ENCODE measurements around the gene ATP8A1.
A peak's percentile ranks its signal among the peaks of the same experiment; 100 is the strongest.
"Not testable (repeated sequence)": the region's sequence is repeated elsewhere in the genome, so short reads cannot be mapped to it uniquely, and the experiment has no call there.

Gene ATP8A1

DNA sequence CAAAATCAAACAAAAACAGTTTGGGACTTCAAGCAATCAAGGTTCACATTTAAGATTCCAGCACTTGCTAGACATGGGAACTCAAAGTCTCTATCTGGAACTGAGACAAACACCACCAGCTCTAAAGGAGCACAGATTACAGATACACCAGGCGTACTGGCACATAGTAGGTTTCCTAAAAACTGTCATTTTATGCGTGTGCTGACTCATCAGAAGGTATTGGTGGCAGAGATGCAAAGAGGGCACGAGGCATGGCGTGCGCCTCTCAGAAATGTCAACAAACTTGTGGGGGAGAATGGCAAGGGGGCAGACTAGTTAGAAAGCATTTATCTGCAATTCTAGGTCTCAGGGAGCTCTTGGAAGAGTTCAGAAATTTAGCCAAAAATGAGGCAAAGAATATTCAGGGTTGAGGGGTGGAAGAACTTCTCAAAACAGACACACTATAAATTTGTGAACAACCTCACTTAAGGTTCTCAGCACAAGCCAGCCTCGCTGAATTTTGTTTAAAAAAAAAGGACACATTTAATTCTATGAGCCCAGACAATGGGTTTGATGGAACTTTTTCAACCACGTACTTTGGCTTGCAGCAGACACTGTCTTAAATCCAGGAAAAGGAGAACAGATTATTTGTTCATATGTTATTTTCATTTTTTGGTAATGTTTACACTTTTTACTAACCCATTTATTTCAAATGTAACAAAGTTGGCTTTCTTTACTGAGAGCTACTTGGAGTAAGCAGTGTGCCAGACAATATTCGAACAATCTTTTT lies 159.6 kb downstream of the ATP8A1 start:
- no peak for DNase-seq

DNA sequence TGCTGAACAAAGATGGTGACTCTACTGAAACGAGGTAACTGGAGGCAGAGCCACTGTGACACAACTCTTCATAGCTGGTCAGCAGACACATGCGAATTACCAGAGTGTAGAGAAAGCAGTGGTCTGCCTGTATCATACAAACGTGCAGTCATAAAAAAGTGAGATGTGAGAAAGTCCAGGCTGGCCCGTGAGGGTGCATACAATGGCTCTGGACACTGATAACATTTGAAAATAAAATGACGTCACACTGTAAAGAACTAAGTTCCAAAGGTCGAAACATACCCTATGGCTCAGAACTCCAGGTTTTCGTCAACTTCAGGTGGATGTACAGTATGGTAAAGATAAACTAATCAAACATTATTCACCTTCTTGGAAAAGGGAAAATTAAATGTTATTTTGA lies 163.9 kb downstream of the ATP8A1 start:
- DNase-seq: no peak

DNA sequence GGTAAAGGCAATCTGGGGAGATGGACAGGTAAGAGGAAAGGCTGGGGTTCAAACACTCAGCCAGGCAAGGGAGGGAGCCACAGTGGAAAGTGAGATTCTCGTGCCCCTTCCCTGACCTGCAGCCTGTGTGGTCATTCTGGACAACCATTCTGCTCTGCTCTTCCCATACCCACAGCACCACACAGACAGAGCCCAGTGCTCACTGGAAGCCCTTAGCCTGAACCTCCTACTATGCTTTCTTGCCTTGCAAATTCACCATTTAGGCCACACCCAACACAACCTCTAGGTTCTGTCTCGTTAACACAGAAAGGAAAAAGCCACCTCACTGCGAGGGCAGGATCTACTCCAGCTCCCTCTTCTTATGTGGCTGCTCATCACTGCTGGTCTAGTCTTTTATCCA lies 166.9 kb downstream of the ATP8A1 start:
- DNase-seq: no peak

DNA sequence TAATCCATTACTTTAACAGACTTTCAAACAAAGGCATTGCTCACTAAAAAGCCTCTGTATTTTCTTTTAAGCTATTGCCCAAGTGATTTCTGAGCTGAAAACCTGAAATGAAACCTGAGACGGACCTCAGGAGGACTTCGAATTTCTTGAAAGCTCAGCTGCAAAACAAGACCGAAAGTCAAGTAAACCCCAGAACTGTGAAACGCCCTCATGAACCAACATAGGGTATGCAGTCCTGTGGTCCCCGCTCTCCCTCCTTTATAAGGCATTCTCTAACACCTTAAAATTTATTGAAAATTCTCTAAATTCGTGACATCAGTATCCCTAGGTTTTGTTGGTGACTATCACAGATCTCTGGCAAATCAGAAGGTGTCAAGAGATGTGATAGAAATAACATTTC lies 167.8 kb downstream of the ATP8A1 start:
- no peak for DNase-seq

DNA sequence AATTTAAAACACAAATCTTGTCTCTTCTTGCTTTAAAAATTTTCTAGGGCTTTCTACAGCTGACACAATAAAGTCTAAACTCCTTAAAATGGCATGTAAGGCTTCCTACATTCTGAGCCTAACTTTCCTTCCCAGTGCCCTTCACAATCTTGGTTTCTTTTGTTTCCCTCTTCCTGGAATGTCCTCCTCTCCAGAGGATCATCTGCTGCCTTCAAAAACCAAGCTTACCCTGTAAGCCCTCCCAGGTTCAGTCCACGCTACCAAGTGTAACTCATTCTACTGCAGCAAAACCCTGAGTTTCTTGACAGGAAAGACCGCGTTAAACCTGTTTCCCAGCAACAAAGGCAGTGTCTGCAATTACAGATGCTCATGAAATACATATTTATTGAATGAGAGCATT lies 168.4 kb downstream of the ATP8A1 start:
- DNase-seq: no peak

DNA sequence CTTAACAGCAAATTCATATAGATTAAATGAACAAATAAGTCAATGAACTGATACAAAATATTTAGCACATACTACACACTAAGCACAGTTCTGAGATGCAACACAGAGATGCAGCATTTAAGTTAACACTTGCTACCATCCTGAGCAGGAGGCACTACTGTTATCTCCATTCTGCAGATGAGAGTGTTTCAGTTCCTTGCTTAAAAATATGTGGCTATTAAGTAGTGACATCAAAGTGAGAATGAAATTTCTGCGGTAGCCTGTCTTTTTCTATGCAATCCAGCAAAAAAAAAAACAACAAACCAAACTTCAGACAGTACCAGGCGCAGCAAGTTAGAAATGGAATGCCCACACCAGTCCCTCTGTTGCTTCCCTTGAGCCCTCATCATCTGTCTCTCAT lies 168.8 kb downstream of the ATP8A1 start:
- DNase-seq: no peak

DNA sequence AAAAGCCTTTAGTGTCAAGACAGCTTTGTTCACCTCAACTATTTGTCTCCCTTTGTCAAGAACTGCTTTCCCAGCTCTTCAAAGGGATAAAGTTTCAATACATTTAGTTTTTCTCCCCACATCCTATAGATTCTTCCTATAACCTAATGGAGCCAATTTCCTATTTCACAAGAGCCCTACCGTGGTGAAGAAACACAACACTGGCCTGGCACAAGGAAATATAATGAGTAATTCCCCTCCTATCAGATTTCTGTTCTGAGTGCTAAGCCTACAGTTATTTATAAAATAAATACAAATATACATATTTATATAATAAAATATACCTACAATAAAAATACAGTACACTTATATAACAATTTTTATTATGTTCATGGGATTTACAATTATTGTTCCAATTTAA lies 169.7 kb downstream of the ATP8A1 start:
- DNase-seq: no peak

DNA sequence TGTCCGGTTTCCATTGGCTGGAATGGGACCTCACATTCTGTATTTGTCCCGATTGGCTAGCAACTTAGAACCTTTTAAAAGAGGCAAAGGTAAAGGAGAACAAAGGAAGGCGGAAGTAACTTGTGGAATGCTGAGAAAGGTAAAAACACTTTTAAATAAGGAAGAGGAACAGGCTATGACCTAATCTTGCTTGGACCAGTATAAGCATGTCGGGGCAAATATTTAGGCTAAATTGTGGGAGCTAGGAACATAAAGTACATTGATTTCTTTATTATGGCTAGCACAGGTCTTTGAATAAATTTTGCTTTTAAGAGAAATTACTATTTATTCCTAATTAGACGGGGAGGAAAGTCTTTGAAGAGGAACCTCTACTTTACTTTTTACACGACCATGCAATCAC lies 170.7 kb downstream of the ATP8A1 start:
- DNase-seq: not testable (repeated sequence)

DNA sequence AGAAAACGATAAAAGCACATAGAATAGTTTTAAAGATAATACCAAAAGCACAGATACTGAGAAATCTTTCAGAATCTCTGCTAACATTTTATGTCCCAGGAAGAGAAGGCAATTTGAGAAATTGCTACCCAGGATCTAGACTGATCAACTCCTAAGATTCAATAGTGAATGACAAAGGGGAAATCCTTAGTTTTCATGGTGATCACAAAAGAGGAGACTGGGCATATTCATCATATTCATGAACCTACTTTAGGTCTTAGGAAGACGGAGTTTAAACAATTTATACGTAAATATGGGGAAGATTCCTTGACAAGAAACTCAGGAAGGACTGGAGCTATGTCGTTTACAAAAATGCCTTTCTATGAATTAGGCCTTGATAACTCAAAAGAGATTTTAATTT lies 172.3 kb downstream of the ATP8A1 start:
- no peak for DNase-seq

DNA sequence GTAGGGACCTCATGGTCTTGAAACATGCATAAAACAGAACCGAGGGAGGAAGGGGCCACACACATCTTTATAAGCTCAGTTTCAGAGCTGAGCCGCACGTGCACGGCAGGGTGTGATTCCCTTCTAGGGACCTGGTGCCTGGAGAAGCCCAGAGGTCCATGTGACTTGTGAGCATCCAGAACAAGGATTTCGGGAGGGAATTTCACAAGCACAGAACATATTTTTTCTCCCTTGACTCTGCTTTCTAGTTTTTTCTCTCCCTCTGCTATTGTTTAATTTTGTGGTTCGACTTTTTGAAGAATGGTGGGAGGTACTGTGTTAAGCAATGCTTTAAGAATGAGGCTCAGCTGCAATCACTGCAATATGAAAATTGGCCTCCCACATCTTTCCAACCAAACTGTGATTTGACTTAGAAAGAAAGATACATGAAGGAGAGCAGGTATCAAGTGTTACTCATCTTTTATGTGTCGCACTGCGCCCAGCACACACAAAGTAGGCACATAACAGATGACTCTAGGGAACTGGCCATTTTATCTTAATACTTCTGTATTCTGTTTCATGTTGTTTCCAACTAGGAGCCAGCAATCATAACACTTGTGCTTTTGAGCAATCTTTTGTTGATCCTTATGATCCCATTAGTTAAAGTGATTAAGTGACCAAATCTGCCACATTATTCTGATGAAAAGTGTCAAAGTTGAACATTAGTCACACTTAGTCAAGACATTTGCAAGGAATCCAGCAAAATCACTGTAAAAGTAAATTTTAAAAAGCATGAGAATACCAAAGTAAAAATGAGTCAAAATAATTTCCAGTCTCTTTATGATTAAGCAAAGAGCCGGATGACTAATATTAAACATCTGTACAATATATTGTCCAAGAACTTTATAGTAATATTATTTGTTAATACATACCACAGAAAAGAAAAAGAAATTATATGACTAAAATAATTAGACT lies 173.2 kb downstream of the ATP8A1 start:
- DNase-seq: no peak

DNA sequence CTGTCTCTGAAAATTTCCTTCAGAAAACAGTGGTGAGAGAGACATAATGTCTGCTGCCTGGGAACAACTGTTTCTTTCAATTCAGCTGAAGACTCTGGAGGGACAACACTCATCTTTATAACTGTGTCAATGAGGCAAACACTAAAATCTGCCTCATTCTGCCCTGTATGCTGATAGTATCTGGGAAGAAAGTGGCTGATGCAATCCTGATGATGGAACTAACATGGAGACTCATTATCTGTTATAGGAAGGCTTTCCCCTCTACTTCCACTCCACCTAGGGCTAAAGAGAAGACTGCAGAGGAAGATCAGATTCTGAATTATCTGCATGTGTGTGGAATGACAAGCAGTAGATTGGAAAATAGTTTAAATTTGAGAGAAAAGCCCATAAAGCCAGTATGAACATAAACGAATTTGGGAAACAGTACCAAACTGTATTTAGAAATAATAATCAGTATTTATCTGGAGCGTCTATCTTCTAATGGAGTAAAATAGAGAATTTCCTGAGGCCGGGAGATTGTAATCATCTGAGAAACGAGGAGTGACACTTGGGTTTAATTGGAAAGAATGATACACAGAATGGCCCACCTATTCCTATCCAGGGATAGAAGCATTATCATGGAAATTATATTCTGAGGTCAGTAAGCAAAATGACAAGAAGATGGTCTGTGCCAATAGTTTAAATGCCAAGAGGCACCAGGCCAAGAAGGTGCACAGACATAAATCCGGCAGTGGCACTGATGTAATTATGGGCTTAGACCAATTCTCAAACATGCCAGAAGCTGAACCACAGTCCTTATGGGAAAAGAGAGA lies 174.2 kb downstream of the ATP8A1 start:
- DNase-seq: peak in 1 of 2 experiments; percentile 47

DNA sequence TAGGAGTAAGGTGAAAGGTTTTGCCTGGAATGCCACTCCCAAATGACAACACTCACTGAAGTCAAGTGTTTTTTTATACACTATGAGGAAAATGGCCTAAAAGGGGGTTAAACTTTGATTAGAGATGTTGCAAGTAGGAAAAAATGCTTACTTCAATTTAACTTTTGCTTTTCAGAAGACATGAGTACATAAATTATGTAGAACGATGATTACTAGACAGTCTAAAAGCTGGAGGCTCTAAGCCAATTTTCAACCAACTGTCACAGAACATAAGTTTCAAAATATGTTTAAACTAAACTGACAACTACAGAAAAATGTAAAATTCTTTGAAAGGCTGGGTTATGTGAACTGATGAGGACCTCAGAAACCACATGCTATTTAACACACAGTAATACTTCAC lies 176.2 kb downstream of the ATP8A1 start:
- no peak for DNase-seq

DNA sequence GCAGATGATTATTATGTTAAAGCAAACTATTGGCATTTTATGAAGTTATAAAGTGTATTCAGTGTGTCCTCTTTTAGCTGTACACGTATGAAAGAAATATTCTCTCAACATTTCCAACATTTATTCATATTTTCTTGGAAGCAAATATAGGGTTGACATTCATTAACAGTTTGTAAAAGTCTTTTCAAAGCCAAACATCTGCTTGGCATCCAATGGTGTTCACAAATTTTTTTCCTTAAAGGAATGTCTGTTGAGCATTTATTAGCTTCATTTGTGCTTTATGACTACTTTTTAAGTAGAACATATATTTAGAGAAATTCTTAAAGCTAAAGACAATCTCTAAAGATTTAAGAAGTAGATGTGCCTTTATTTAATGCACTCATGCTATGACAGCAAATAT lies 176.6 kb downstream of the ATP8A1 start:
- no peak for DNase-seq

DNA sequence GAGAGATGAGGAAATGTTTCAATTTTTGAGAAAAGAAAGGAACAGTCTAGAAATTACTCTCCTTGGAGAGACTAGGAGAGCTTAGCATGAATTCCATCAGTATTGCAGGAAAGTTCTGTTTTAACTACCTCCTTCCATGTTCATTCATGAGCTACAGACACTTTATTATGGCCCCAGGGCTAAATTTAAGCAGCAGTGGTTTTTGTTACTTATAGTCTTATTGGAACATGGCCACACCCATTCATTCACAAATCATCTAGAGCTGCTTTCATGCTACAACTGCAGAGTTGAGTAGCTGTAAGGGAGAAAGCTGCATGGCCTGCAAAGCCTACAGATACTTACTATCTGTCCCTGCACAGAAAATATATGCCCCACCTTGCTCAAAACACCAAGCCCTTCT lies 178.0 kb downstream of the ATP8A1 start:
- DNase-seq: no peak

DNA sequence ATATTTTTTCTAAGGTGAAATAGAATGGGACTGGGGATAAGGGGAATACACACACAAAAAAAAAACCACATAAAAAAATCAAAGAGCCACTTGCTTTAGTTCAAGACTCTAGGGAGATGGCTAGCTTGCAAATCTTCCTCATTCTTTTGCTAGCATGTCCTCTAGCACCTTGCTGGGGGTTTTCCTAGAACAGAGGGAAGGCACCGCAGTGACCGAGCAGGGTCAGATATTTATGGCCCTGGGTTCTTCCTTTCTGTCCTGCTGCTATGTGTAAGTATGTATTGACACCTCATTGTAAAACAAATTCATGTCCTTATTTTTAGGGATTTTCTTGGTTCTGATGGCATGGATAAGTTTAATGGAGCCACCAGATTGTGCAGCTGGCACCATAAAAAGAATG lies 178.4 kb downstream of the ATP8A1 start:
- no peak for DNase-seq

DNA sequence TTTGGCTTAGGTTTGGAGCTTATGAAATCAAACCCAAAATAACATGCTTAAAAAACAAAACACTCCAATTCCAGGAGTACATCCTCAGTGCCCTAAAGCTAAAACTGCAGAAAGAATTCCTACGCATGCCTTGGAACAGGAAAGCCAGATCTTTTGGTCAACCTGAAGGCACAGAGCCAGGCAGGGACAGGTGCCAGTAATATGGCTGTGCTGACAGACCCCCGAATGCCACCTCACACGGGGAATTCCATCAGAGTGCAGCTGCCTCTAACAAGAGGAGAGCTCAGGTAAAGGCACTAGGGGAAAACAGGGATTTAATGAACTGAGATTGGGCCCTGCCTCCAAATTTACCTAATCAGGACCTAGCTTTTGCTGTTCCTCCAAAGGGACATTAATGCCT lies 182.5 kb downstream of the ATP8A1 start:
- no peak for DNase-seq

DNA sequence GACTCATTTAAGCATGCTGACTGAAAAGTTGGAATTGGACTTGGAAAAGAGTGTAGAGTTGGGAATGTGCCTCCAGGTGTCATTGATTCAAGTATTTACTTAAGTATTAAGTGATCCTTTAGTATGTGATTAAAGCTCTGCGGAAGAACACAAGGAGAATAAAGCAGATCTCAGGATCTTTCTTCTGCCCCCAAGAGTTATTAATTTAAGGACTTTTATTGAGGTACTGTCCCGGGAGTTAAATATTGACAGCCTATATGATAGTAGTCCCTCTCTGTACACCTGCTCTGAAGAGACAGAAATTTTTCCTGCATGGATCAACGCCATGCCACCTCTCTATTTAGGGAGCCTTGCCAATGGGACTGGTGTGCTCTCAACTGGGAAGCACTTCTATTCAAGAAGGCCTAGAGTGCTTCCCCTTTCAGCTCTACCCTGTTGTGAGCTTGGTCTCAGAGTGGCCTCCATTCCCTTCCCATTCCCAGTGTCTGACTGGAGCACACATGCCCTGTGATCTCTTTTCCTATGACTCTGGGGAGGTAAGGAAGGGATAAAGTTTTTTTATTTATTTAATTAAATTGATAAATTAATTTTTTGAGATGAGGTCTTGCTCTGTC lies 183.7 kb downstream of the ATP8A1 start:
- DNase-seq: no peak

DNA sequence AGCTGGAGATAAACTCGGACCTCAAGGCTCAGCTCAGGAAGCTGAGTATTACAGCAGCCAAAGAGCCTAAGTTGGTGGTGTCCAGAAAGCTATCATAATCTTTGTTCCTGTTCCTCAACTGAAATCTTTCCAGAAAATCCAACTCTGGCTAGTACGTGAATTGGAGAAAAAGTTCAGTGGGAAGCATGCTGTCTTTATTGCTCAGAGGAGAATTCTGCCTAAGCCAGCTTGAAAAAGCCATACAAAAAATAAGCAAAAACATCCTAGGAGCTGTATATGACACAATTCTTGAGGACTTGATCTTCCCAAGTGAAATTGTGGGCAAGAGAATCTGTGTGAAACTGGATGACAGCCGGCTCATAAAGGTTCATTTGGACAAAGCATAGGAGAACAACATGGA lies 185.0 kb downstream of the ATP8A1 start:
- no peak for DNase-seq

DNA sequence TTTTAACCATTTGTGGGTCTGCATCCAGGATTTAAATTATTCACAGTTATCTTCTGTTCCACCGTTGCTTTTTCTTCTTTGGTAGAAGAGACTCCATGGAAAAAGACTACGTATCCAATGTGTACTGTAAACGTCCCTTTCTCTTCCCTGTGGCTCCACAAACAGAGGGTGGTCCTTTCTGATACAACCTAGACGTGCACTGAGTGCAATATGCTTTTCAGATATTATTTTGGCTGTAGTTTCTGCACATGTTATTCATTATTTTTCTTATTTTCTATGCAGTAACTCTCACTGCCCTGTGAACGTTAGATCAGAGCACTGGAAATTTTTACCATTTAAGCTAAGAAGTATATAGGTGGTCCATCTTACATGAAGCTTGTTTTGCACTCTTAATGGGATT lies 186.9 kb downstream of the ATP8A1 start:
- no peak for DNase-seq

DNA sequence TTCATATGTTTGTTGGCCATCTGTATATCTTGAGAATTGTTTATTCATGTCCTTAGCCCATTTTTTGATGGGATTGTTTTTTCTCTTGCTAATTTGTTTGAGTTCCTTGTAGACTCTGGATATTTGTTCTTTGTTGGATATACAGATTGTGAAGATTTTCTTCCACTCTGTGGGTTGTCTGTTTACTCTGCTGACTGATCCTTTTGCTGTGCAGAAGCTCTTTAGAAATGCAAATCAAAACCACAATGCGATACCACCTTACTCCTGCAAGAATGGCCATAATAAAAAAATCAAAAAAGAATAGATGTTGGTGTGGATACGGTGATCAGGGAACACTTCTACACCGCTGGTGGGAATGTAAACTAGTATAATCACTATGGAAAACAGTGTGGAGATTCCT lies 189.1 kb downstream of the ATP8A1 start:
- DNase-seq: not testable (repeated sequence)

DNA sequence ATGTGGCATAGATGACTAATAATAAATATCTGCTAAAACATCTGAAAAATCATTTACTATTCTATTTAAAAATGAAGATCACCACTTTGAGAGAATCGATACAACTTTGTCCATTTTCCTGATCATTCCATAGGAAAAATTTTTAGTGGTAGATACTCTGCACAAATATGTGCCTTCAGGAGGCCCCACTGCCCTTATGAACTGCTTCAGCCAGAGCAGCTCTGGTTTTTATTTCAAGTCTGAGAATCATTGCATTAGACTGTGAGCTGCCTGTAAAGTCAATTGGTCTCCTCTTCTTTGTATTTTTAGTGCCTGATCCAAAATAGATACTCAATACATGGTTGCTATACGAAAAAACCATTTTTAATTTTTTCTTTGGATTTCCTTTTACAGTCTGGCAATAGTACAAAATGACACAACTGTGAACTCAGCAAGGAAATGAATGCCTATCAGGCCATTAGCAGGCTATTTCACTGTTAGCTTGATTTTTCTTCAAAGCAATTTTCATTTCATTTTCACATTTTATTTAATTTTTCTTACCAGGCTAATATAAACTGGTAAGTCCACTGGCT lies 190.5 kb downstream of the ATP8A1 start:
- DNase-seq: no peak

DNA sequence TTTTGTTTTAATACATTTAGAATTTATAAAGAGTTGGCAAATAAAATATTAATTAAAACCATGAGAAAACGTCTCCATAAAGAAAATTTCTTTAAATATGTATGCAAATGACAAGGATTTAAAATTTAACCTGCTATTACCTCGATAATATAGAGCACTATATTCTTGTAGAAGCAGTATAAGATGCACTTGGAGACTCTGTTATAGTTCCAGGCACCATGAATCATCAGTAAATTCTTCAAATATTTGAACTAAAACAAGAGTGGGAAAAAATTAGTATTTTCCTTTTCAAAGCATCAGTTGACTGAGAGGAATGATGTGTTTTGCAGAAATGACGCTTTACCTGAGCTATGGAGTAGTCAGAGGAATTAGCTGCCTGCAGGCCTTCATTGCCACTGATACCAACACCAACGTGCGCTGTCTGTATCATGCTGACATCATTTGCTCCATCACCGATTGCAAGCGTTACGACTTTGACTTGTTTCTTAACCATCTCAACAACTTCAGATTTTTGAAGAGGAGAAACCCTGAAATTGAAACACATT lies 192.3 kb downstream of the ATP8A1 start:
- no peak for DNase-seq
